ENCODE measurements around the gene SMIM20. TPM values are rescaled to one million over a fixed set of nuclear protein-coding genes. Genes with fewer than 3 reads are reported as not detected.
A peak's percentile ranks its signal among the peaks of the same experiment; 100 is the strongest.

SMIM20 gene
- total and polyA plus RNA-seq, 9 of the 15 experiments (the other 6 are each of a cell fraction or from before 2014, with no cell fraction given), result 25.1 to 51.0 (median 38.9) TPM

DNA sequence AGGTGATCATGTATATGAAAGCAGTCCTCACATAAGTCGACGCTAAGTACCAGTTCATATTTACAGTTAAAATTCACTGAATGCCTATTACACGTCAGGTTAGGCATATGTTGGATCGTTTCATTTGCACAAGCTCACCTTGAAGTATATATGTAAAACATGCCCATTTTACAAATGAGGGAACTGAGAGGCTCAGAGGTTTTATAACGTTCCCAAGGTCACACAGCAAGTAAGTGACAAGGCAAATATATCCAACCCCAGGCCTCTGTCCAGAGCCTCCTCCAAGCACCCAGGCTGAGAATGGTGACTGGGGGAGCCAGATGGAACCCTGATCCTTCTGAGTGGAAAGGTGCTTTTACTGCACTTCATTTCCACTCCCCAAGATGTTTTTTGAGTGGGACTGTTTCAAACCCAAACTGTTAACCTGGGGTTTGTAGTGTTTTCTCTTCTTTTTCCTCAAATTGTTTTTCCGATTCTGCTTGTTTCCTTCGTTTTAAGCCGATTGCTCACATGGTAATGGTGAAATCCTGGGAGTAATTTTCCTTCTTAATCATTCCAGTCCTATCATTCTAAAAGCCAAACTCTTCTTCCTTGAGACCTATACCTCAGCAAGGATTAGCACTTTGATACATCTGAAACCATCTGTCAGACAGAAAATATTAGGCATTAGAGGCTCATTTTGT lies 791 bp downstream of the SMIM20 start (continued):
- no peak for TF ChIP-seq MLX (CRISPR knock-in tag; conservative IDR thresholded peaks at IDR 0.05)
- no peak for TF ChIP-seq ZBED1 (IDR thresholded peaks at IDR 0.05)
- 0 out of 2 replicates have a peak, but pooled peaks have one; percentile 7 for TF ChIP-seq NFATC3 (IDR thresholded peaks at IDR 0.05)
- TF ChIP-seq ZNF445 (CRISPR knock-in tag; IDR thresholded peaks at IDR 0.05; ENCODE audit: low read depth), result no peak
- peak; percentile 38; the same call in 1 of the 2 replicates for TF ChIP-seq NFRKB (IDR thresholded peaks at IDR 0.05; ENCODE audit: low read depth)
- no peak for TF ChIP-seq PRPF4 (IDR thresholded peaks at IDR 0.05; ENCODE audit: insufficient read depth, low read depth, low read length, poor library complexity, severe bottlenecking)
- TF ChIP-seq, protein P1, sequence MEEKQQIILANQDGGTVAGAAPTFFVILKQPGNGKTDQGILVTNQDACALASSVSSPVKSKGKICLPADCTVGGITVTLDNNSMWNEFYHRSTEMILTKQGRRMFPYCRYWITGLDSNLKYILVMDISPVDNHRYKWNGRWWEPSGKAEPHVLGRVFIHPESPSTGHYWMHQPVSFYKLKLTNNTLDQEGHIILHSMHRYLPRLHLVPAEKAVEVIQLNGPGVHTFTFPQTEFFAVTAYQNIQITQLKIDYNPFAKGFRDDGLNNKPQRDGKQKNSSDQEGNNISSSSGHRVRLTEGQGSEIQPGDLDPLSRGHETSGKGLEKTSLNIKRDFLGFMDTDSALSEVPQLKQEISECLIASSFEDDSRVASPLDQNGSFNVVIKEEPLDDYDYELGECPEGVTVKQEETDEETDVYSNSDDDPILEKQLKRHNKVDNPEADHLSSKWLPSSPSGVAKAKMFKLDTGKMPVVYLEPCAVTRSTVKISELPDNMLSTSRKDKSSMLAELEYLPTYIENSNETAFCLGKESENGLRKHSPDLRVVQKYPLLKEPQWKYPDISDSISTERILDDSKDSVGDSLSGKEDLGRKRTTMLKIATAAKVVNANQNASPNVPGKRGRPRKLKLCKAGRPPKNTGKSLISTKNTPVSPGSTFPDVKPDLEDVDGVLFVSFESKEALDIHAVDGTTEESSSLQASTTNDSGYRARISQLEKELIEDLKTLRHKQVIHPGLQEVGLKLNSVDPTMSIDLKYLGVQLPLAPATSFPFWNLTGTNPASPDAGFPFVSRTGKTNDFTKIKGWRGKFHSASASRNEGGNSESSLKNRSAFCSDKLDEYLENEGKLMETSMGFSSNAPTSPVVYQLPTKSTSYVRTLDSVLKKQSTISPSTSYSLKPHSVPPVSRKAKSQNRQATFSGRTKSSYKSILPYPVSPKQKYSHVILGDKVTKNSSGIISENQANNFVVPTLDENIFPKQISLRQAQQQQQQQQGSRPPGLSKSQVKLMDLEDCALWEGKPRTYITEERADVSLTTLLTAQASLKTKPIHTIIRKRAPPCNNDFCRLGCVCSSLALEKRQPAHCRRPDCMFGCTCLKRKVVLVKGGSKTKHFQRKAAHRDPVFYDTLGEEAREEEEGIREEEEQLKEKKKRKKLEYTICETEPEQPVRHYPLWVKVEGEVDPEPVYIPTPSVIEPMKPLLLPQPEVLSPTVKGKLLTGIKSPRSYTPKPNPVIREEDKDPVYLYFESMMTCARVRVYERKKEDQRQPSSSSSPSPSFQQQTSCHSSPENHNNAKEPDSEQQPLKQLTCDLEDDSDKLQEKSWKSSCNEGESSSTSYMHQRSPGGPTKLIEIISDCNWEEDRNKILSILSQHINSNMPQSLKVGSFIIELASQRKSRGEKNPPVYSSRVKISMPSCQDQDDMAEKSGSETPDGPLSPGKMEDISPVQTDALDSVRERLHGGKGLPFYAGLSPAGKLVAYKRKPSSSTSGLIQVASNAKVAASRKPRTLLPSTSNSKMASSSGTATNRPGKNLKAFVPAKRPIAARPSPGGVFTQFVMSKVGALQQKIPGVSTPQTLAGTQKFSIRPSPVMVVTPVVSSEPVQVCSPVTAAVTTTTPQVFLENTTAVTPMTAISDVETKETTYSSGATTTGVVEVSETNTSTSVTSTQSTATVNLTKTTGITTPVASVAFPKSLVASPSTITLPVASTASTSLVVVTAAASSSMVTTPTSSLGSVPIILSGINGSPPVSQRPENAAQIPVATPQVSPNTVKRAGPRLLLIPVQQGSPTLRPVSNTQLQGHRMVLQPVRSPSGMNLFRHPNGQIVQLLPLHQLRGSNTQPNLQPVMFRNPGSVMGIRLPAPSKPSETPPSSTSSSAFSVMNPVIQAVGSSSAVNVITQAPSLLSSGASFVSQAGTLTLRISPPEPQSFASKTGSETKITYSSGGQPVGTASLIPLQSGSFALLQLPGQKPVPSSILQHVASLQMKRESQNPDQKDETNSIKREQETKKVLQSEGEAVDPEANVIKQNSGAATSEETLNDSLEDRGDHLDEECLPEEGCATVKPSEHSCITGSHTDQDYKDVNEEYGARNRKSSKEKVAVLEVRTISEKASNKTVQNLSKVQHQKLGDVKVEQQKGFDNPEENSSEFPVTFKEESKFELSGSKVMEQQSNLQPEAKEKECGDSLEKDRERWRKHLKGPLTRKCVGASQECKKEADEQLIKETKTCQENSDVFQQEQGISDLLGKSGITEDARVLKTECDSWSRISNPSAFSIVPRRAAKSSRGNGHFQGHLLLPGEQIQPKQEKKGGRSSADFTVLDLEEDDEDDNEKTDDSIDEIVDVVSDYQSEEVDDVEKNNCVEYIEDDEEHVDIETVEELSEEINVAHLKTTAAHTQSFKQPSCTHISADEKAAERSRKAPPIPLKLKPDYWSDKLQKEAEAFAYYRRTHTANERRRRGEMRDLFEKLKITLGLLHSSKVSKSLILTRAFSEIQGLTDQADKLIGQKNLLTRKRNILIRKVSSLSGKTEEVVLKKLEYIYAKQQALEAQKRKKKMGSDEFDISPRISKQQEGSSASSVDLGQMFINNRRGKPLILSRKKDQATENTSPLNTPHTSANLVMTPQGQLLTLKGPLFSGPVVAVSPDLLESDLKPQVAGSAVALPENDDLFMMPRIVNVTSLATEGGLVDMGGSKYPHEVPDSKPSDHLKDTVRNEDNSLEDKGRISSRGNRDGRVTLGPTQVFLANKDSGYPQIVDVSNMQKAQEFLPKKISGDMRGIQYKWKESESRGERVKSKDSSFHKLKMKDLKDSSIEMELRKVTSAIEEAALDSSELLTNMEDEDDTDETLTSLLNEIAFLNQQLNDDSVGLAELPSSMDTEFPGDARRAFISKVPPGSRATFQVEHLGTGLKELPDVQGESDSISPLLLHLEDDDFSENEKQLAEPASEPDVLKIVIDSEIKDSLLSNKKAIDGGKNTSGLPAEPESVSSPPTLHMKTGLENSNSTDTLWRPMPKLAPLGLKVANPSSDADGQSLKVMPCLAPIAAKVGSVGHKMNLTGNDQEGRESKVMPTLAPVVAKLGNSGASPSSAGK (IDR thresholded peaks at IDR 0.05), result peak; percentile 70; the same call in 1 of the 2 replicates
- TF ChIP-seq GTF2E2 (tag; IDR thresholded peaks at IDR 0.05), result 0 out of 2 replicates have a peak, but pooled peaks have one; percentile 16
- TF ChIP-seq, protein P2, sequence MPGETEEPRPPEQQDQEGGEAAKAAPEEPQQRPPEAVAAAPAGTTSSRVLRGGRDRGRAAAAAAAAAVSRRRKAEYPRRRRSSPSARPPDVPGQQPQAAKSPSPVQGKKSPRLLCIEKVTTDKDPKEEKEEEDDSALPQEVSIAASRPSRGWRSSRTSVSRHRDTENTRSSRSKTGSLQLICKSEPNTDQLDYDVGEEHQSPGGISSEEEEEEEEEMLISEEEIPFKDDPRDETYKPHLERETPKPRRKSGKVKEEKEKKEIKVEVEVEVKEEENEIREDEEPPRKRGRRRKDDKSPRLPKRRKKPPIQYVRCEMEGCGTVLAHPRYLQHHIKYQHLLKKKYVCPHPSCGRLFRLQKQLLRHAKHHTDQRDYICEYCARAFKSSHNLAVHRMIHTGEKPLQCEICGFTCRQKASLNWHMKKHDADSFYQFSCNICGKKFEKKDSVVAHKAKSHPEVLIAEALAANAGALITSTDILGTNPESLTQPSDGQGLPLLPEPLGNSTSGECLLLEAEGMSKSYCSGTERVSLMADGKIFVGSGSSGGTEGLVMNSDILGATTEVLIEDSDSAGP (CRISPR knock-in tag; IDR thresholded peaks at IDR 0.05), result no peak
- TF ChIP-seq KAT8 (IDR thresholded peaks at IDR 0.05; ENCODE audit: low read depth), result no peak
- TF ChIP-seq E2F5 (CRISPR knock-in tag; IDR thresholded peaks at IDR 0.05), result no peak
